ENCODE data around the gene RMND5B. TPM values are rescaled to one million over a fixed set of nuclear protein-coding genes. Genes with fewer than 3 reads are reported as not detected.

Gene RMND5B
- total and polyA plus RNA-seq, 10 of the 15 experiments (the other 5 are each of a cell fraction or from before 2014, with no cell fraction given), result 1.6 to 50.7 (median 30.9) TPM

GRCh38 chr5:178111925-178112324 is 18.9 kb upstream of the RMND5B start:
- Histone ChIP-seq H3K9ac (ENCODE audit: control insufficient read depth, insufficient read depth, low read length) (no peak overlapping the region), H3K79me2 (ENCODE audit: control insufficient read depth, insufficient read depth, low read length) (peaks cover 33% of the 10 kb centered on the region), H2AFZ (ENCODE audit: control insufficient read depth, low read depth, low read length) (no peak overlapping the region), H3K27ac (ENCODE audit: control insufficient read depth, insufficient read depth) (no peak overlapping the region), H3K27me3 (replicated peaks in 1 of 2; ENCODE audit: control insufficient read depth in 2 of 2, insufficient read depth in 2 of 2, low read length in 1 of 2) (no peaks in the 10 kb centered on the region), H3K4me2 (ENCODE audit: control insufficient read depth, insufficient read depth) (no peak overlapping the region), H3K4me3 (no peak overlapping the region), H4K20me1 (ENCODE audit: control insufficient read depth, insufficient read depth) (no peaks in the 10 kb centered on the region), H3K36me3 (ENCODE audit: control insufficient read depth in 2 of 2, insufficient read depth in 2 of 2, low read length in 1 of 2) (no peaks in the 10 kb centered on the region), H3K4me1 (ENCODE audit: control insufficient read depth, insufficient read depth, low read length) (peaks cover 19% of the 10 kb centered on the region), H3K9me3 (replicated peaks; ENCODE audit: control insufficient read depth, insufficient read depth, low read length) (no peaks in the 10 kb centered on the region)
- no peak for ATAC-seq
- WGBS (ENCODE audit: insufficient coverage, insufficient replicate concordance, low lambda C conversion rate, missing lambda C conversion rate), result 3% methylated on average over 2 of the region's 3 CpGs
- DNase-seq (ENCODE audit: low read depth, low spot score), result no peak
- TF ChIP-seq SREBF2 (IDR thresholded peaks at IDR 0.05; ENCODE audit: low read length) (no peak), KAT2A (conservative IDR thresholded peaks at IDR 0.05; ENCODE audit: control insufficient read depth, low read depth, low read length) (no peak), IRF3 (IDR thresholded peaks at IDR 0.05) (no peak), KDM1A (IDR thresholded peaks at IDR 0.05; ENCODE audit: borderline replicate concordance) (no peak), CEBPB (IDR thresholded peaks at IDR 0.05; ENCODE audit: borderline replicate concordance in 1 of 2, low read depth in 2 of 2, low read length in 2 of 2) (no peak), MXI1 (IDR thresholded peaks at IDR 0.05; ENCODE audit: low read depth, low read length) (no peak), ZBTB4 (CRISPR knock-in tag; IDR thresholded peaks at IDR 0.05) (no peak), CBFB (IDR thresholded peaks at IDR 0.05; ENCODE audit: low read depth) (no peak), ELK1 (IDR thresholded peaks at IDR 0.05; ENCODE audit: low read depth, low read length) (no peak), HDAC6 (IDR thresholded peaks at IDR 0.05; ENCODE audit: unreplicated experiment) (no peak), SP1 (IDR thresholded peaks at IDR 0.05; ENCODE audit: low read depth, low read length) (no peak), TCF12 (IDR thresholded peaks at IDR 0.05; ENCODE audit: low read depth, low read length) (no peak)
- ChIA-PET SMC1A (ENCODE audit: uncharacterized antibody, unreplicated experiment) (no interaction called here), RAD21 (ENCODE audit: unreplicated experiment) (no interaction called here), POLR2A (no interaction called here), CTCF (no interaction called here)
- intact Hi-C loops (cut with micrococcal nuclease; ENCODE audit: unreplicated experiment), result loop anchor here (5.0 to 10.0 kb wide), 2 partner anchors 35 to 1577 kb away; partner anchors contain the start of gene RNF44
- no TSS peak for BruUV-seq (replicated peaks)
- no peak for FAIRE-seq
- in situ Hi-C loops (cut with MboI), result loop anchor here (10.0 kb wide), 1 partner anchor 1443 kb away; the partner anchor contains the start of gene RUFY1

Data from GM12878 (cell line).